ENCODE data around the gene IFI44. TPM values are rescaled to one million over a fixed set of nuclear protein-coding genes. Genes with fewer than 3 reads are reported as not detected.

IFI44 gene
- total RNA-seq, 1 donor from 2014 or later, result not detected

GRCh38 chr1:78687914-78688313 is 38.3 kb downstream of the IFI44 start:
- H3K4me3 Mint-ChIP-seq (ENCODE audit: low read depth), result no peak overlapping the region
- no peaks in the 10 kb centered on the region for H3K27me3 Mint-ChIP-seq
- no peak for DNase-seq (ENCODE audit: low spot score, unreplicated experiment)
- H3K9me3 Mint-ChIP-seq (ENCODE audit: low read depth), result no peaks in the 10 kb centered on the region
- H3K36me3 Mint-ChIP-seq (ENCODE audit: insufficient read depth), result no peaks in the 10 kb centered on the region
- peaks cover 4% of the 10 kb centered on the region for H3K4me1 Mint-ChIP-seq (ENCODE audit: low read depth)
- TF ChIP-seq CTCF (IDR thresholded peaks at IDR 0.05; ENCODE audit: unreplicated experiment), result no peak
- no peak overlapping the region for H3K27ac Mint-ChIP-seq

DNA sequence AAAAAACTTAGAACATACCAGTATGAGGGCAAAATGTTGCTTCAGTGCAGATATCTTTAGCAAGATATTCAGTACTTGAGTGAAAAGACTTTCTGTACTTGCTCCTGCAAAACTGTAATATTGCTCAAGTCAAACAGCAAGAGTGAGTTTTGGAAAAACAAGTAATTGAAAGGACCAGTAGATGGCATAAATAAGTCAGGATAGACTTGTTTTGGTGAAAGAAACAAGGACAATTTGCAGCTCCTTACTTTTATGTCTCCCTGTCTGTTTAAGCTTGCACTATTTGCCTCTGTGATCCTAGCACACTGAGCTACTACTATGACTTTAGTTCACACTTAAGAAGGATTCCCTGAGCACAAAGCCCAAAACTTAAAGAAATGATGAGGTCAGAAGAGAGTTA is 39.1 kb downstream of the IFI44 start:
- DNase-seq (ENCODE audit: low spot score, unreplicated experiment), result no peak
- TF ChIP-seq CTCF (IDR thresholded peaks at IDR 0.05; ENCODE audit: unreplicated experiment), result no peak
- Mint-ChIP-seq H3K36me3 (ENCODE audit: insufficient read depth) (no peaks in the 10 kb centered on the region), H3K27ac (no peak overlapping the region), H3K4me3 (ENCODE audit: low read depth) (no peak overlapping the region), H3K4me1 (ENCODE audit: low read depth) (peaks cover 4% of the 10 kb centered on the region), H3K27me3 (no peaks in the 10 kb centered on the region), H3K9me3 (ENCODE audit: low read depth) (no peaks in the 10 kb centered on the region)

DNA sequence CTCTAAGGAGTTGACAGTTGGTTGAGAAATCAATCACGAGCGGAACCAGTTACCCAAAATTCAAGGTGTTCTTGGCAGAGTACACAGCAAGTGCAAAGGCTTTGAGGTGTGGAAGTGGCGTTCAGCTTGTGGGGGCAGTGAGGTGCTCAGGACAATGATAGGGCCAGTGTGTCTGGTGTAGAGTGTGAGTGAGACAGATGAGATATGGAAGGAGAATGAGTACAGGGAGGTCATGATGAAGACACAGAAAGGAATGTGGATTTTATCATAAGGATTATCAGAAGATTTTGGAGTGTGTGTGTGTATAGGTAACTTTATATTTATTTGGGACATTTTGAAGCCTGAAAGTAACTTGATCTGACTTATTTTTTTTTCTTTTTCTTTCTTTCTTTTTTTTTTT is 40.9 kb downstream of the IFI44 start:
- no peak overlapping the region for H3K27ac Mint-ChIP-seq
- no peaks in the 10 kb centered on the region for H3K27me3 Mint-ChIP-seq
- no peak overlapping the region for H3K4me3 Mint-ChIP-seq (ENCODE audit: low read depth)
- no peaks in the 10 kb centered on the region for H3K36me3 Mint-ChIP-seq (ENCODE audit: insufficient read depth)
- peaks cover 4% of the 10 kb centered on the region for H3K4me1 Mint-ChIP-seq (ENCODE audit: low read depth)
- no peak for TF ChIP-seq CTCF (IDR thresholded peaks at IDR 0.05; ENCODE audit: unreplicated experiment)
- H3K9me3 Mint-ChIP-seq (ENCODE audit: low read depth), result no peaks in the 10 kb centered on the region
- DNase-seq (ENCODE audit: low spot score, unreplicated experiment), result no peak

GRCh38 chr1:78691995-78692747 is 42.5 kb downstream of the IFI44 start:
- Mint-ChIP-seq H3K9me3 (ENCODE audit: low read depth) (peaks cover 5% of the 10 kb centered on the region), H3K27me3 (no peaks in the 10 kb centered on the region), H3K36me3 (ENCODE audit: insufficient read depth) (no peaks in the 10 kb centered on the region), H3K27ac (no peak overlapping the region), H3K4me3 (ENCODE audit: low read depth) (no peak overlapping the region), H3K4me1 (ENCODE audit: low read depth) (peaks cover 2% of the 10 kb centered on the region)
- no peak for DNase-seq (ENCODE audit: low spot score, unreplicated experiment)
- no peak for TF ChIP-seq CTCF (IDR thresholded peaks at IDR 0.05; ENCODE audit: unreplicated experiment)

DNA sequence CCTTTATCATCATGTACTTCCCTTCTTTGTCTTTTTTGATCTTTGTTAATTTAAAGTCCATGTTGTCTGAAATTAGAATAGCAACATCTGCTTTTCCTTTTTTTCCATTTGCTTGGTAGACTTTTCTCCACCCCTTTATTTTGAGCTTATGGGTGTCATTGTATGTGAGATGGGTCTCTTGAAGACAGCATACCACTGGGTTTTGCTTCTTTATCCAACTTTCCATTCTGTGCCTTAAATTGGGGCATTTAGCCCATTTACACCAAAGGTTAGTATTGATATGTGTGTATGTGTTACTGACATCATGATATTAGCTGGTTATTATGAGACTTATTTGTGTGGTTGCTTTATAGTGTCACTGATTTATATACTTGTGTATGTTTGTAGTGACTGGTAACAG is 50.2 kb downstream of the IFI44 start:
- no peaks in the 10 kb centered on the region for H3K27me3 Mint-ChIP-seq
- no peaks in the 10 kb centered on the region for H3K4me1 Mint-ChIP-seq (ENCODE audit: low read depth)
- H3K4me3 Mint-ChIP-seq (ENCODE audit: low read depth), result no peak overlapping the region
- peaks cover 11% of the 10 kb centered on the region for H3K9me3 Mint-ChIP-seq (ENCODE audit: low read depth)
- no peak for DNase-seq (ENCODE audit: low spot score, unreplicated experiment)
- H3K36me3 Mint-ChIP-seq (ENCODE audit: insufficient read depth), result no peaks in the 10 kb centered on the region
- no peak overlapping the region for H3K27ac Mint-ChIP-seq
- no peak for TF ChIP-seq CTCF (IDR thresholded peaks at IDR 0.05; ENCODE audit: unreplicated experiment)
